HFFc6 (cell line): Measurements from ENCODE around the gene ZIC2. TPM values are rescaled to one million over a fixed set of nuclear protein-coding genes. Genes with fewer than 3 reads are reported as not detected.
"Not testable (repeated sequence)": the region's sequence is repeated elsewhere in the genome, so short reads cannot be mapped to it uniquely, and the experiment has no call there.

Experiments used
- DNase-seq: peaks from one replicate; pipeline ENCODE4 v3.0.0-alpha.2; 2018
- H3K27ac Mint-ChIP-seq: 2 replicates; pipeline ENCODE4 v1.8.0; 2020; ENCODE audit warnings: mild to moderate bottlenecking, mixed read lengths
- H3K27me3 Mint-ChIP-seq: 2 replicates; pipeline ENCODE4 v1.8.0; 2021; ENCODE audit warnings: mild to moderate bottlenecking, moderate library complexity, mixed read lengths; ENCODE audit not compliant: insufficient read depth
- H3K36me3 Mint-ChIP-seq: 2 replicates; pipeline ENCODE4 v1.8.0; 2021; ENCODE audit warnings: low read depth, mixed read lengths
- H3K4me1 Mint-ChIP-seq: 2 replicates; pipeline ENCODE4 v1.8.0; 2020; ENCODE audit warnings: low read depth, mixed read lengths
- H3K4me3 Mint-ChIP-seq: 2 replicates; pipeline ENCODE4 v1.8.0; 2020; ENCODE audit warnings: mild to moderate bottlenecking, moderate library complexity, mixed read lengths
- H3K9me3 Mint-ChIP-seq: 2 replicates; pipeline ENCODE4 v1.8.0; 2020; ENCODE audit warnings: mild to moderate bottlenecking, mixed read lengths
- CTCF ChIP-seq: fragments of 200-600 bp; sonication (generic); IDR thresholded peaks from 2 replicates; pipeline ENCODE4 v1.5.0; 2021; ENCODE audit warnings: antibody characterized with exemption, mild to moderate bottlenecking
- total RNA-seq, 6 experiments: library from RNA; stranded (reverse); fragmentation: NEBNext Ultra II Directional; extraction: Animal tissue kit (Norgen Biotek cat#: 25700); gene quantifications; 2 replicates in 1 of 6; 3 replicates in 5 of 6; pipeline ENCODE4 v1.2.3, GENCODE V29; 2021

ZIC2 gene
- total RNA-seq, 6 experiments from 2014 or later: 0.07 to 1.9 (median 1.2) TPM; not detected in 1

- Mint-ChIP-seq H3K4me3 (no peak overlapping the region), H3K27me3 (peaks cover 7% of the 10 kb centered on the region), H3K9me3 (no peaks in the 10 kb centered on the region), H3K36me3 (no peaks in the 10 kb centered on the region), H3K4me1 (peaks cover 3% of the 10 kb centered on the region), H3K27ac (no peak overlapping the region)
- DNase-seq: no peak
- no peak for TF ChIP-seq CTCF
Observed at GRCh38 chr13:100019780-100020356, 38.3 kb downstream of the ZIC2 start.

- Mint-ChIP-seq H3K36me3 (no peaks in the 10 kb centered on the region), H3K9me3 (no peaks in the 10 kb centered on the region), H3K27me3 (peaks cover 9% of the 10 kb centered on the region), H3K4me1 (no peaks in the 10 kb centered on the region), H3K4me3 (no peak overlapping the region), H3K27ac (no peak overlapping the region)
- no peak for TF ChIP-seq CTCF
- DNase-seq: no peak
Observed at GRCh38 chr13:100022798-100023197, 41.2 kb downstream of the ZIC2 start.

- Mint-ChIP-seq H3K27ac (no peak overlapping the region), H3K27me3 (peaks cover 3% of the 10 kb centered on the region), H3K36me3 (no peaks in the 10 kb centered on the region), H3K4me1 (no peaks in the 10 kb centered on the region), H3K4me3 (no peak overlapping the region), H3K9me3 (no peaks in the 10 kb centered on the region)
- TF ChIP-seq CTCF: no peak
- DNase-seq: no peak
Observed at GRCh38 chr13:100024023-100024422, 42.4 kb downstream of the ZIC2 start.

- DNase-seq: no peak
- no peaks in the 10 kb centered on the region for H3K36me3 Mint-ChIP-seq
- H3K27me3 Mint-ChIP-seq: peaks cover 5% of the 10 kb centered on the region; the same call in 1 of the 2 replicates
- no peaks in the 10 kb centered on the region for H3K9me3 Mint-ChIP-seq
- no peaks in the 10 kb centered on the region for H3K4me1 Mint-ChIP-seq
- TF ChIP-seq CTCF: no peak
- no peak overlapping the region for H3K27ac Mint-ChIP-seq
- no peak overlapping the region for H3K4me3 Mint-ChIP-seq
Observed at GRCh38 chr13:100029933-100030332, 48.3 kb downstream of the ZIC2 start.

GRCh38 chr13:100032642-100033041 is 51.1 kb downstream of the ZIC2 start:
- not testable (repeated sequence) for H3K9me3 Mint-ChIP-seq, H3K4me1 Mint-ChIP-seq, H3K27ac Mint-ChIP-seq, H3K36me3 Mint-ChIP-seq, H3K27me3 Mint-ChIP-seq, DNase-seq, H3K4me3 Mint-ChIP-seq

- no peaks in the 10 kb centered on the region for H3K36me3 Mint-ChIP-seq
- peaks cover 1% of the 10 kb centered on the region; the same call in 1 of the 2 replicates for H3K27me3 Mint-ChIP-seq
- no peak for TF ChIP-seq CTCF
- no peak overlapping the region for H3K4me3 Mint-ChIP-seq
- H3K4me1 Mint-ChIP-seq: peaks cover 13% of the 10 kb centered on the region
- no peaks in the 10 kb centered on the region for H3K9me3 Mint-ChIP-seq
- DNase-seq: no peak
- H3K27ac Mint-ChIP-seq: no peak overlapping the region
Observed at GRCh38 chr13:100035936-100036335, 54.4 kb downstream of the ZIC2 start.

Other genes with a start within 250 kb of the ZIC2 start
- gene ZIC5, start 10.0 kb upstream of the ZIC2 start, total RNA-seq: not detected
- gene PCCA, start 107.3 kb downstream of the ZIC2 start, total RNA-seq: 10 to 100 TPM; 12.9 to 16.9 (median 14.7) TPM